ENCODE measurements around the gene CEACAM6.
"Not testable (repeated sequence)": the region's sequence is repeated elsewhere in the genome, so short reads cannot be mapped to it uniquely, and the experiment has no call there.

The CEACAM6 gene

GRCh38 chr19:41748012-41748411 is 7.3 kb upstream of the CEACAM6 start:
- no peak for DNase-seq (ENCODE audit: low spot score)

DNA sequence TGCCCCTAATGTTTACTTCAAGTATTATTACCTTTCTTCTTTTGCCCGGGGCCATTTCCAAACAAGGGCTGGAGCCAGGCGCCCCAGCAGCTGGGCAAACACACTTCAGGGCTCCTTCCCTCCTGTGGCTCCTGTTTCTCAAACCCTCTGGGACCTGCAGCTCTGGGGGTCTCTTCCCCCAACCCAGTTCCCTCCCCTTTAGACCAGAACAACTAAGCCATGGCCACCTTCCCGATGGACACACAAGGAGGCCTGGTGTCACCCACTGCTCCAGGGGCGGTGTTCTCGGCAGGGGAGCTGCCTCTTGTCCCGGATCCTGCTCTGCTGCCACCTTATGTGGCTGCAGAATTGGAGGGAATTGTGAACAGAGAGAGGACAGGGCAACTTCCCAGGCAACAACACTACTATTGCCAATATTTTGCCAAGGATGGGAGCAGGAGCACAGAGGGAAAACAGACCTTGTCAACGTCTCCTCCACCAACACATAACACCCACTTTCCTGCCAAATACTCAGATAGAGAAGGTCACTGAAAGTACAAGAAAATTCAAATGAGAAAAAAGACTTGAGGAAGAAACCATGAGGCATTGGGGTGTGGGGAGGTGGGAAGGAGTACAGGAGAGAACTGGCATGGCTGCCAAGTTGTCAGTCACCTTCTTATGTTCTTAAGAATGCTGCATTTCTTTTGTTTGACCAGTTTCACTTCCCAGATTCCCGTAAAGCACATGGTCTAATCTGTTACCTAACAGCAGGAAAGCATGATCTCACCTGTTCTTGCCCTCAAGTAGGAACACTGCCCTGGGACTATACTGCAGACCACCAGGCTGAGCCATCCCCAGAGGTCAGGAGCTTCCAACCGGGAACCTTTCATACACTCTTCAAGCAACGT is 4.8 kb upstream of the CEACAM6 start:
- DNase-seq (ENCODE audit: low spot score), result not testable (repeated sequence)

GRCh38 chr19:41753159-41753558 is 2.2 kb upstream of the CEACAM6 start:
- peak; percentile 55 for DNase-seq (ENCODE audit: low spot score)

DNA sequence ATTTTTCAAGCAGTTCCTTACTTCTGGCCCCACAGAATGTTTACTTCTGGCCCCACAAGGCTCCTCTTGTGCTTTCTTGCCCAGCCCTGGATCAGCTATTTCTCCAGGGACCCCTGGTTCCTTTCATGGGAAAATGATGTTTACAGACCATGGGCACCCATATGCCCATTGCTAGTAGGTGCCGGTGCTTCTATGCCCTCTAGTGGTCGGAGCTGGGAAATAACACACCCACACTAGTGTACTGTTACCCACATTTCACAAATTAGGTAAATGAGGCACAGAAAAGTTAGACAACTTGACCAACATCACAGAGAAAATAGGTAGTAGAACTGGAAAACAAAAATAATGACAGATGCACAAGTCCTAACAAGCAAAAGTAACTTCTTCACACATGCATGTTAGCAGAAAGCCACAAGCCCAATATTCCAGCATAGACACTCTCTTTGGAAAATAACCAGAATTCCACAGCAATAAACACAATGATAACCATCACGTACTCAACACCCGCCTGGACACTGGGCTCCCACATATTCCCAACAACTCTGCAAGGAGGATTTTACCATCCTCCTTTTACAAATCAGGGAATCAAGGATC is 1.3 kb upstream of the CEACAM6 start:
- peak; percentile 50 for DNase-seq (ENCODE audit: low spot score)

DNA sequence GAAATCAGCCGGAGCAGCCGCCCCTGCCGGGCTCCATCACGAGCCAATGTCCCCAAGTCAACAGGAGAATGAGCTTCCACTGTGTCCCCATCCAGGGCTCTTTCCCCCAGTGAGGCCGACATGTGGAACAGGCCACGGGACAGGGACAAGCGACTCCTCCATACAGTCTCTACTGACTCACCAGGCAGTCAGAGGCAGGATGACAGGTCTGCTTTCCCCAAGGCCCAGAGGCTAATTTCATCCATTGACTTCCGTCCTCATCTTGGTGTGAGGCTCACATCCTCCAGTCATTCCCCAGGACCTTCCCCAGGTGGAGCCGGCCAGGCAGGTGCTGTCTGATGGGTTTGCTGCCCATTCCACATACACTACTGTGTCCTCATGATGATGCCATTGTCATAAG is 3.5 kb downstream of the CEACAM6 start:
- no peak for DNase-seq (ENCODE audit: low spot score)

DNA sequence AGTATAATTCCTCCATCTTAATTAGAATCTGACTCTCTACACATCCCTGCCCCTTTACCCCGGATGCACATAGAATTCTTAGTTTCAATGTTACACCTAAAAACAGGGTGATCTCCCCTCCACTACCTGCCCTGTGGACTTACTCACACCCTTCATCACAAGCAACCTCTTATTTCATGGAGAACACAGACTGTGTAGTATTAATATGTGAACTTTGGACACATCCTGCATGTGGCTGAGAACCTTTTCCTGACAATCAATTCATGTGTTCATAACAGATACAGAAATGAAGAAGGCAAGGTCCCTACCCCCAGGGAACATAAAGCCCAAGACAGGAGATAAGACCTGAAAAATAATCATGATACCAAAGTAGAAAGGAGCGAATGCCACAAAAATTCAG is 11.8 kb downstream of the CEACAM6 start:
- DNase-seq (ENCODE audit: low spot score), result no peak

- not testable (repeated sequence) for DNase-seq (ENCODE audit: low spot score)
Observed at GRCh38 chr19:41768105-41768504, 12.8 kb downstream of the CEACAM6 start.

DNA sequence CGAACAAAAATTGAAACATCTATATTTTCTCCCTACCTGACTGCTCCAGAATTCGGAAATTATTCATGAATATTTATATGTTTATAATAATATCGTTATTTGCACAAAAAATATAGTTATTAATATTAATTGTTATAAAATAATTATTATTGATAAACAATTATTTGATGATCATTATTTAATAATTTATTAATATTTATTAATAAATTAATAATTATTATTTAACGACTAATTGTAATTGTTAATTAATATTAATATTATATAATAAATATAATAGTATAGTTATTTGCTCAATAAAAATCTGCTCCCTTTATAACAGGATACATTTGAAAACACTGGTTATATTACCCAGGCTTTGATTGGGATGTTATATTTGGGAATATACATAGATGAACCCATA is 14.3 kb downstream of the CEACAM6 start:
- DNase-seq (ENCODE audit: low spot score), result no peak

DNA sequence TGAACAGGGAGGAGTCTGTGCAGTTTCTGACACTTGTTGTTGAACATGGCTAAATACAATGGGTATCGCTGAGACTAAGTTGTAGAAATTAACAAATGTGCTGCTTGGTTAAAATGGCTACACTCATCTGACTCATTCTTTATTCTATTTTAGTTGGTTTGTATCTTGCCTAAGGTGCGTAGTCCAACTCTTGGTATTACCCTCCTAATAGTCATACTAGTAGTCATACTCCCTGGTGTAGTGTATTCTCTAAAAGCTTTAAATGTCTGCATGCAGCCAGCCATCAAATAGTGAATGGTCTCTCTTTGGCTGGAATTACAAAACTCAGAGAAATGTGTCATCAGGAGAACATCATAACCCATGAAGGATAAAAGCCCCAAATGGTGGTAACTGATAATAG is 16.1 kb downstream of the CEACAM6 start:
- no peak for DNase-seq (ENCODE audit: low spot score)

DNA sequence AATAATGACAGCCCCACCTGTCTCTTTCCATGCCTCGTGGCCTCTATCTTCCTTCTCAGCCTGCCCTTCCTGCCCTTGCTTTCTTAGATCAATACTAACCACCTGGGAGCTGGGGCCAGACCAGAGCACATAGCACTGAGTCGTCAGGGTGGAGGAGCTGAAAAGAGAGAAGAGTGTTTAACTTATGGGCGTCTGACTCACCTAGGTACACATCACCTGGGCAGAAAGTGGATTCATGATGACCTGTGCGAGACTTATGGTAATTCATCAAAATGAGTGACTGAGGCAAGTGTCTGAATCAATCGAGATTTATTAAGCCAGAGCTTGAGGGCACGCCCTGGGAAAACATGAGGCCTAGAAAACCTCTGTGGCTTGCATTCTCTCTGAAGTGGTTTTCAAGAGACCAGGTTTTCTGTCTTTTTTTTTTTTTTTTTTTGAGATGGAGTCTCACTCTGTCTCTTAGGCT is 19.2 kb downstream of the CEACAM6 start:
- DNase-seq (ENCODE audit: low spot score), result no peak

GRCh38 chr19:41776700-41777099 is 21.4 kb downstream of the CEACAM6 start:
- no peak for DNase-seq (ENCODE audit: low spot score)

GRCh38 chr19:41783612-41784011 is 28.3 kb downstream of the CEACAM6 start:
- DNase-seq (ENCODE audit: low spot score), result no peak

DNA sequence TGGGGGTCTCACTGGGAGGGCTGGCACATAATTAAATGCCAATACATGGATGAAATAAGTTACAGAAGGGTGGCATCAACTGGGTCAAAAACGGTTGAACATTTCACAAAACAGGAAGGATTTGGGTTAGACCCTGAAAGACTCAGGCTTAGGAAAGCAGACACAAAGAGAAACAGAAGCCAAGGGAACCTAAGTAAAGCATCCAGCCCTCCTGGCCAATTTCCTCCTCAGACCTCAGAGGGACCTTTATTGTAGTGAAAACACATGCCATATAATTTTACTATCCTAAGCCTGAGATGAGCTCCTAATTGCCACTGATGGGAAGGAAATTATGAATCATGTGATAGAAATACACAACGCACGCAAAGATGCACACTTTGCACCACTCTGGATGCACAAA is 29.0 kb downstream of the CEACAM6 start:
- DNase-seq (ENCODE audit: low spot score), result no peak

GRCh38 chr19:41784743-41785142 is 29.4 kb downstream of the CEACAM6 start:
- no peak for DNase-seq (ENCODE audit: low spot score)

DNA sequence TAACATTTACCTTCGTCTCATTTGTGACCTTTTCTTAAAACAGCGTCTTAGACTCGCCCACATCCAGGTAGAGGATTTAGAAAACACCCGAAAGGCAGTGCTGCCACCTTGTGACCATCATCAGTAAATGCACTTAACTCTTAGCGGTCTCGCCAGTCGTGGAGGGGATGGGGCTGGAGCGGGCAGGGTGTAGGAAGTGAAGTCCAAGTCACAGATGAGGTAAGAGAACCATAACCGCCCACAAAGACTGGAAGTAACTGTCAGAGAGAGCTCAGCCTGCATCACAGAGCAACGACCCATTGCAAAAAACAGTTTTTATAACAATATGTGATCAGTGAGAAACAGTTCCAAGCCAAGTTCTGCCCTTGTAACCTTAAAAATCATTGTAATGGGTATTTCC is 30.3 kb downstream of the CEACAM6 start:
- DNase-seq (ENCODE audit: low spot score), result peak; percentile 59

GRCh38 chr19:41787055-41787454 is 31.7 kb downstream of the CEACAM6 start:
- no peak for DNase-seq (ENCODE audit: low spot score)

DNA sequence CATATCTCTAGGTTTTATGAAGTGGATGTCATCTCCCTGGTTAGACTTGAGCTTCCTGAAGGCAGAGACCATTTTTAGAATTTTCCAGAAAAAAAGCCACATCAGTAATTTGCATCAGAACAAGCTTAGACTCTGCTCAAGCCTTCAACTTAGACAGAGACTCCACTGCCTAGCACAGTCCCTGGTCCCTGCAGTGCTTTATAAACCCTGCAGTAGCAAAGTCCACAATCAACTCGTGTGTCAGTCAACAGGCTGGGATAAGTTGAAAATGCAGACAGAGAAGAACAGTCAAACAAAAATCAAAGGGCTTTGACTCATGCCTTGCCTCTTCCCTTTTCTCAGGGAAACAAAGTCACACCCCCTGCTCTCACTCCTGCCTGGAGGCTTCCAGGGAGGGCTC is 33.2 kb downstream of the CEACAM6 start:
- not testable (repeated sequence) for DNase-seq (ENCODE audit: low spot score)

DNA sequence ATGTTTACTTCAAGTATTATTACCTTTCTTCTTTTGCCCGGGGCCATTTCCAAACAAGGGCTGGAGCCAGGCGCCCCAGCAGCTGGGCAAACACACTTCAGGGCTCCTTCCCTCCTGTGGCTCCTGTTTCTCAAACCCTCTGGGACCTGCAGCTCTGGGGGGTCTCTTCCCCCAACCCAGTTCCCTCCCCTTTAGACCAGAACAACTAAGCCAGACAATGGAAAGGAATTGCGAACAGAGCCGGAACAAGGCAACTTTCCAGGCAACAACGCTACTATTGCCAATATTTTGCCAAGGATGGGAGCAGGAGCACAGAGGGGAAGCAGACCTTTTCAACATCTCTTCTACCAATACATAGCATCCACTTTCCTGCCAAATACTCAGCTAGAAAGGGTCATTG is 33.7 kb downstream of the CEACAM6 start:
- not testable (repeated sequence) for DNase-seq (ENCODE audit: low spot score)

DNA sequence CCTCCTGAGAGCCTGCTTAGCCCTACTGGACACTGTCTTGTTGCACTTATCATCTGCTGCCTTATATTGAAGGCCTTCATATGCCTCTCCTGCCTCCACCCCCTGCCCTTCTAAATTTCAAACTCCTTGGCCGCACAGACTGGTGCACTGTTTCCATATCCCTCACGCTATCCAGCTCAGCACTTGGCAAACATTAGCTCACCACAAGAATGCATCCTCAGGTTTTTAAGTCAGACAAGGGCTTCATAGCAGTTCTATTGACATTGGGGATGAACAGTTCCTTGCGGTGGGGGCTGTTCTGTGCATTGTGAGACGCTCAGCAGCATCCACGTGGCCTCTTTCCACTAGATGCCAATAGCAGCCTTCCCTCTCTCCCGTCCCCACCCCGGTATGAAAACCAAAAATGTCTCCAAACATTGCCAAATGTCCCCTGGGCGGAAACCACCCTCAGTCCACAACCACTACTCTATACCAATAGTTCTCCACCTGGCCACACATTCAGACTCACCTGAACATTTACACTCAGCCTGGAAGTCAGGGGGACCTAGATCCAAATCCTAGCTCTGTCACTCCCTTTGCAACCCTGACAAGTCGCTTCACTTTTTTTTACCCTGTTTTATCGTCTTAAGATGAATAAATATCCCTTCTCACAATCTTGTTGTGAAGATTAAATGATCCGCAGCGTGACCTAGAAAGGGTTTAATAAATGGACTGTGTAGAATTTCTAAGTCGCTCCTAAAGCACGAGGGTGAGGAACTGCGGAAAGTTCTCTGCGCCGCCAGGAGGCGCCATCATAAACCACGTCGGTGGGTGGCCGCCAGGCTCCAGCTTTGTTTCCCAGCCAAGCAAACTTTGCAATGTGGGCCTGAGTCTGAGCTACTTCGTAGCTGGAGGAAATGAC is 37.4 kb downstream of the CEACAM6 start:
- peak; percentile 10 for DNase-seq (ENCODE audit: low spot score)

- no peak for DNase-seq (ENCODE audit: low spot score)
Observed at GRCh38 chr19:41793414-41793727, 38.0 kb downstream of the CEACAM6 start.

GRCh38 chr19:41795031-41795461 is 39.7 kb downstream of the CEACAM6 start:
- DNase-seq (ENCODE audit: low spot score), result peak; percentile 48

DNA sequence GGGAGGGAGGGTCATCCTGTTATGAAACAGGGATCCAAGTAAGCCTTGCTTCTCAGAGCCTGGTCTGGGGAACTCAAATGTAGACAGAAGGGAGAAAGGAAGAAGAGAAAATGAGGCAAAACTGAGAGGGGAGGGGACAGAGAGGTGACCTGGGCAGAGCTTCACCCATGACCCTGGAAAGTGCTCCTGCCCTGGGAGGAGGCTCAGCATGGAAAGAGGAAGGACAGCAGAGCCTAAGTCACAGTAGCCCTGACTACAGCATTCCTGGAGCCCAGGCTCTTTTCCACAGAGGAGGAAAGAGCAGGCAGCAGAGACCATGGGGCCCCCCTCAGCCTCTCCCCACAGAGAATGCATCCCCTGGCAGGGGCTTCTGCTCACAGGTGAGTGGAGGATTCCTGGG is 41.0 kb downstream of the CEACAM6 start, which contains the start of gene CEACAM3:
Gene CEACAM3, plus strand, starts transcription at position 226 of the 400 bp plus-strand sequence. Its CDS starts 91 bp downstream, at position 317.
- DNase-seq (ENCODE audit: low spot score), result no peak

Data from hematopoietic multipotent progenitor cell treated with erythropoietin and hydrocortisone succinate and interleukin-3 and kit ligand, for 17 days (in vitro differentiated cells).